Stimulated activated CD4-positive, alpha-beta T cell treated with anti-CD3 and anti-CD28 coated beads, Interleukin-12 subunit alpha, Interleukin-12 subunit beta, amount 100 ng/mL, for 48 hours (primary cell): Measurements from ENCODE around the gene CRNN.
A peak's percentile ranks its signal among the peaks of the same experiment; 100 is the strongest.

ENCODE experiments used
- DNase-seq, 3 donors: peaks; one replicate each; pipeline ENCODE4 v3.0.0-alpha.2; 2020; ENCODE audit warnings: low read depth in 2 of 3, low spot score in 1 of 3

CRNN gene

DNA sequence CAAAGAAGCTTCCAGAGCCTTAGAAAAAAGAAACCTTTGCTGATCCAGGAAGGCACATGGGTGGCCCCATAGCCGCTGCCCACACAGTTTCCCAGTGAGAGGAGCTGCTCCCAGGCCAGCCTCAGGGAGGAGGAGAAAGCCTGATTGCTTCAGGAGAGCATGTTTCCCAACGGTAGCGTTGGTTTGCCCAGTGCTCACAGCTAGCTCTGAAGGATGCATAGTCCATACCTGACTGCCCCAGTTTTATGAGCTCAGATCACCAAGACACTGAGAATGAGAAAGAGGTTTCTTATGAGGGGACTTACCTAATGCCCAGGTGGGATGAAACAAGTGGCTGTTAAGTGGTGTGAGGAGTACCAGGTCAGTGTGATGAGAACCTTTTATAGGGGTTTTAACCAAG, at the start of gene CRNN:
Gene CRNN (minus strand): TSS at position 355 of the 400 bp plus-strand sequence. CDS start 2,030 bp downstream, outside the sequence.
- no peak for DNase-seq

DNA sequence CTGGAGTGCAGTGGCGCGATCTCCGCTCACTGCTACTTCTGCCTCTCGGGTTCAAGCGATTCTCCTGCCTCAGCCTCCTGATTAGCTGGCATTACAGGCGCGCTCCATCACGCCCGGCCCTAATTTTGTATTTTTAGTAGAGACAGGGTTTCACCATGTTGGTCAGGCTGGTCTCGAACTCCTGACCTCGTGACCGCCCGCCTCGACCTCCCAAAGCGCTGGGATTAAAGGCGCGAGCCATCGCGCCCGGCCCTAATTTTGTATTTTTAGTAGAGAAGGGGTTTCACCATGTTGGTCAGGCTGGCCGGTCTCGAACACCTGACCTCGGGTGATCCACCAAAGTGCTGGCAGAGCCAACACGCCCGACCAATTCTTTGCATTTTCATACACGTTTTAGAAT, 48.6 kb upstream of the CRNN start:
- DNase-seq, result no peak

DNA sequence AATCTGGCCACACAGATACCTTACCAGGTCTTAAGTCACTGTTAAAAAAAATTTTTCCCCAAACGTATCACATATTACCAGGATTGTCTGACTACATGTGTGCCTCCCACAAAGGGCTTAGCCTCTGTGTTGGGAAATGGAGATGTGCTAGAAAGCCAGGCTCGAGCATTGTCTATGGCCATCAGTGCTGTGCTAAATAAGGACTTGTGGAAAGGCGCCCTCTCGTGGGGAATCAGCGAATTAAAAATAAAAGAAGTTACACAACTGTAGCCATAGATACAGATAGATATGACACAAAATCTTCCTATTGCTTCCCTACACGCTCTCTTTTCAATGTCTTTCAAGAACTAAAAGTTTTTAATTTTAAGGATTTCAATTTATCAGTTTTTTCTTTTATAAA, 47.5 kb upstream of the CRNN start:
- peak; percentile 15 to 60 (median 38) for DNase-seq

DNA sequence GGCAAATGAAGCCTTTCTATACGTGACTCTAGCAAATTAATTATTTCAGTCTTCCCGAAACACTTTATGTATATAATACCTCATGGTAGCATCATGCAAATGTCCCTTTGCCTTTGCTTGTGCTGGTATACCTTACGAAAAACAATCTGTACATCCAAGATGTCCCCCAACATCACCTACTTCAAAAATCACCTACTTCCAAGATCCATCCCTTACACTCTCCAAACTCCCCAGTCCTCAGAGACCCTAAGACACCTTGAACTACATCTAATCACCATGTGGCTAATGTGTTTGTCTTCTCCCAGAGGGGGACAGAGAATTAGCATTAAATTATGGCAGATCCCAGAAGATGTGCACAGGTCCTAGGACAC, 46.5 kb upstream of the CRNN start:
- DNase-seq, result no peak

DNA sequence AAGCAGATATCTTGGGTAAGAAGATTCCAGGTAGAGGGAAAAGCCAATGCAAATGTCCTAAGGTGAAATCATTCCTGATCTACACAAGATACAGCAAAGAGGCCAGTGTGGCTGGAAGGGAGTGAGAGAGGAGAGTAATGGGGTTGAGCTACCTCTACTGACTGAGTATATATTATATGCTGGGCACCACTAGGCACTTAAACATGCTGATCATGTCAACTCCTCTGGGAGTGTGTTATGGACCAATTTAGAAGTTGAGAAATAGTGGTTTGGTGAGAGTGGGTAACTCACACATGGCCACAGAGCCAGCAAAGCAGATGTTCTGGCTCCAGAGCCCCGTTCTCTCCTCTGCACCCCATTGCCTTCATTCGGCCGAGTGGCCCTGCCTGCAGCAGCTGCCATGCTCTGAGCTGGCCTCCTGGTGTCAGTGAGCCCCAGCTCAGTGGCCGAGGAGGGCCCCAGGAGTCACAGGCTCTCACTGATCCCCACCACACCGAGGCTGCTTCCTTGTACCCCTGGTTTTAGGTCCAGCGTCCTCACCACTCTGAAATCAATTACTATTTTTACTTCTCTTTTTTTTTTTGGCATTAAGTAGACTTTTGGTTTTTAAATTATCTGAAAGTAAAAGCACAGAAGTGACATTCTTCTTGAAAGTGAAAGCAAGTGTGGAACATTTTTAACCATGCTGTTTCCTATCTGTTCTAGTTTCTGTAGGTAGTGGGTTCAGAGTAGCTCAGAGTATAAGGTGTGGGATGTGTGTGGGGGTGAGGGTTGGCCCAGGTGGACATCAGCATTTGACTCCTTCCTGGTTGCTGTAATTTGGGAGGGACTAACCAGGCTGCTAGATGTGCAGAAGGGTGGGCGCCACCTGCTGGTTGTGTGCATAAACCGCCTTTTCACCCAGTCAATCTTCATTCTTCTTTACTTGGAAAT, 45.8 kb upstream of the CRNN start:
- peak; percentile 48 to 70 (median 67) for DNase-seq

DNA sequence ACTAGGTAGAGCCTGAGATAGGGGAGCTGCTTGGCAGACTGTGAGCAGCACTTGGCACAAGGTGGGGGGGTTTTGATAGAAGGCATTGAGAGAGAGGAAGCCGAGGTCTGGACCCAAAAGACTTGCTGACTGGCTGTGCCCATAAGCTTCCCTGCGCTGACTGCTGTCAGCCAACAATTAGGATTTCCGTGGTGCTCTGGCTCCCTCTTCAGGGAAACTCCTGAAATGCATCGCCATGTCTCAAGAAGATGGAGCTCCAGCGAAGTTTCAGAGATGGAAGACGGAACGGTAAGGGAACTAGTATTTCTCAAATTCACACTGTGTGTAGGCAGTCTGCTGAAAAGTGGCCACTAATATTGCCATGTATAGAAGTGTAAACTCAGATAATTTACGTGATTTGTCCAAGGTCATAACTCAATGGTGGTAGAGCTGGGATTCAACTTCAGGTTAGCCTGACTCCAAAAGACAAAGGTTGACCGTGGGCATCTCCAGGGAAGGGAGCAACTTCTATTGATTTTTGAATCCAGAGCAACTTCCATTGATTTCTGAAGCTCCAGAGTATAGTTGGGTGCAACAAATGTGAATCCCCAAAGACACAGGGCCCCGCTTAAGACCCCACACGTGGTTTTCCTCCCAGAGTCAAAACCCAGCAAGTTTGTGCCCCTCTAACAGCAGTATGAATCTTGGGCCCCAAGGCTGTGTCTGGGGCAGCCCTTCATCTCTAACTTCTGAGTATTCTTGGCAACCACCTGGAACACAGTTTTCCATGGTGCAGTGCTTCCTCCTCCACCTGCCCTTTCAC, 44.5 kb upstream of the CRNN start:
- peak; percentile 61 to 85 (median 69) for DNase-seq

DNA sequence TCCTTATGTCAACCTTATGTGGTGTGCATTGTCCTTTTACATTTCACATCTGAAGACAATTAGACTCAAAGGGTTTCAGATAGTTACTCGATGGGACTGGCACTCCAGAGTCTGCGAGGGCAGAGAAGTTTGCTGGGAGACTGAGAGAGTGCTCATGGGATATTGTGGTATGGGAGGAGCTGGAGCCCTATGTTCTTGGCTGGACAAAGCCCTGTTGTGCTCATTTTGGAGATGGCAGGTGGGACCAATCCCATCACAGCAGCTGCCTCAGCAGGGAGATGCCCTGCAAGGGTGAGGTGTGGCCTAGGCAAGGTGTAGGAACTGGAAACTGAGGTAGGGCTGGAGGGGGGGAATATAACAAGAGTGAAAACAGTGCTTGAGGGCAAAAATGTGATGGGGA, 43.5 kb upstream of the CRNN start:
- DNase-seq, result no peak

DNA sequence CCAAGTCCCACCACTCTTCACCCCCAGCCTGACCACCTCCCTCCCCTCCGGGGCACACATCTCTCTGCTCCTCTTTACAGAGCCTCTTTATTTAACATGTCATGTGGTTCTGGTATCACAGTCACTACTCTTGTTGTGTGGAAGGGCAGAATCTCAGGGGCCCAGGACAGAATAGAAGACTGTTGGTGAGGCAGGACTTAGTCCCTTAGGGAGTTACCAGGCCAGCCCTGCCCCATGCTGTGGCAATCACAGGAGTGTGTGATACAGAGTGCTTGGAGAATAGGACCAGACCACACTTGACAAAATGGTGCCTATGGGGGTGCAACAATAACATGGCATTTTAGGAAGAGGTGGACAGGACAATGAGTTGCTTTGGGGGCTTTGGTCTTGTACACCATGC, 43.0 kb upstream of the CRNN start:
- no peak for DNase-seq

DNA sequence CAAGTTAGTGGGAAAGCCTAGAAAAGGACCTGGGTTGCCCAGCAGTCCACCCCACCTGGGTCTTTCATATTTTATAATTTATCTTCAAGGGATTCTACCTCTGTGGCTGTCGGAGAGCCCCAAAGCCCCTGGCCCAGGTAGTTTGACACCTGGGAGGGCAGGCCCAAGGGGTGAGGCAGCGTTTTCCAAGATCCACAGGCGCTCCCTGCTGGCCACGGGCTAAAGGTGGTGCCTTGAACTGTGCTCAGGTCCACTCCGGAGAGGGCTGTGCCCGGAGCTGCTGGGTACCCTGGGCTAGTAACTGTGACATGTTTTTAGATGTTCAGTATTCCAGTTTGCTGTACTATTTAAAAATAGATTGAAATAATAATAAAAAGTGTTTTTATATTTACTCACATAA, 37.2 kb upstream of the CRNN start:
- DNase-seq, result no peak

DNA sequence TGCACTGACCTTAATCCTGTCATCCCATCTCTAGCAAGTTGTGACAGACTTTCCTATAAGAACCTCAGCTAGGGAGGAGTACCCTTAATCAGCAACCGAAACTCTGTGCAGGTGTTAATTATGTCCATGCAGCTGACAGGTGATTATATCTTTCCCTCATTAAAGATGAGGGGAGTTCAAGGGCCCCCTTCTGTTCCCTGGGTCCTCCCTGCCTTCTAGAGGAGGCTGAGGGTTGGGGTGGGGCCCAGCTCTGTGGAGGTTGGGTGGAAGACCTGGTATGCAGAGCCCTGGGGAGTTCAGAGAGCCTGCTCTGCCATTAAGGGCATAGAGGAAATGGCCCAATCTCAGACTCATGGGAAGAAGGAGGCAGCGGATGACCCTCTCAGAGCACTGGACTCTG, 35.6 kb upstream of the CRNN start:
- DNase-seq, result no peak

DNA sequence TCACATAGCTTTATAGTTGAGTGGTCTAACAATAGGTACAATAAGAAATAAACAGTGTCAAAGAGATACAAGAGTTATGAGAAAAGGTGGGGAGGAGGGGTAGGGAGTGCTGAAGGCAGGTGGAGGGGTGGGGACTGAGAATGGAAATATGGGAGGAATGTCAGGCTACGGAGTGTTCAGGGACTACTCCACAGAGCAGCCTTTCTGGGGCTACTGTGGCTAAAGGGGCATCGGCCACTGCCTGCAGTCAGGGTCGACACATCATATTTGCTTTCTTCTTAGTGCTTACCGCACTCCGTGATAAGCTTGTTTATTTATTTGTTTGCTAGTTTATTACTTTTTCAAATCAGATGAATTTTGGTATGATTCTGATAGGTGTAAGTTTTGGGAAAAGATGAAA, 34.4 kb upstream of the CRNN start:
- no peak for DNase-seq

DNA sequence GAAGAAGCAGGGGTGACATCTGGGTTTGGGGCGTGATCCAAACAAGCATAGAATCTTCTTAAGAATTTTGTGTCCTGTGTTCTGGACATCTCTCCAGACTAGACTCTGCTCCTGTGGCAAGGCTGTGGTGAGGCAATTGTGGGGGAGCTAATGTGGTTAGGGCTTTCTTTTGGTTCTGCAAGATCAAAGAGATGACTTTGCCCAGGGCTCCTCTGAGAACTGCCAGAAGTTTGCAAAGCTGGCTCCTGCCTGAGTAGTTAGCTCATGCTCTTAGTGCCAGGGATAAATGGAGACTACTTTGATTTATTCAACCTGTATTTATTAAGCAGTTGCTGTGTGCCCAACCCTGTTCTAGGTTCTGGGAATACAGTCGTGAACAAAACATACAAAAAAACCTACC, 34.0 kb upstream of the CRNN start:
- no peak for DNase-seq

DNA sequence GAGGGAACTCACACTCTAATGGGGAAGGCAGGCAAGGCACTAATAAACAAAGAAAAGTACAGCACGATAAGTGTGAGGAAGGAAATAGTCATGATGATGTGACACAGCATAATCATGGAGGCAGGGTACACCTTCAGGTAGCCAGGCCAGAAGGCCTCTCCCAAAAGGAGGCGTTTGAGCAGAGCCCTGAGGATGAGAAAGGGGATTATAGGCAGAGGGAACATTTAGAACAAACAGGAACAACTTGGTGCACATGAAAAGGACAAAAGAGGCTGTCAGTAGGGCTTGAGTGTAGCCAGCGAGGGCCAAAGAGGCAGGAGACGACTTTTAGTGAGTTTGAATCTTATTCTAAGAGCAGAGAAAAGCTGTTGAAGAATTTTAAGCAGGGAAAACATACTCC, 33.4 kb upstream of the CRNN start:
- DNase-seq, result no peak

DNA sequence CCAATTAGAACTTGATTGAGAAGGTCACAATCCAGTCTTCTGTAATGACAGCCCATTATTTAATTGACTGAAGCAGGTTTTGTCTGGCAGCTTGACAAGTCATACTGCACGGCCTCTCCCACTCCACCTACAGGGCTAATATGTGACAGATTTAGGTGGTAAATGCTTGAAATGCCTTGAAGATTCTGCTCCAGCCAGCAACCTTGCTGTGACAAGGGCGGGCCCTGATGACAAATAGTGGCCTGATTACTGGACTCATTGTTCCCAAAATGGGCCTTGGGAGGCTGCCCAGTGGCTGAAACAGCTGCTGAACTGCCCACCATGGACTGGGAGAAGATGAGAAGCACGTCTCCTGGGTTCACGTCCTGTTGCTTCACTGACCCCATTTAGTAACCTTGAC, 30.0 kb upstream of the CRNN start:
- no peak for DNase-seq

DNA sequence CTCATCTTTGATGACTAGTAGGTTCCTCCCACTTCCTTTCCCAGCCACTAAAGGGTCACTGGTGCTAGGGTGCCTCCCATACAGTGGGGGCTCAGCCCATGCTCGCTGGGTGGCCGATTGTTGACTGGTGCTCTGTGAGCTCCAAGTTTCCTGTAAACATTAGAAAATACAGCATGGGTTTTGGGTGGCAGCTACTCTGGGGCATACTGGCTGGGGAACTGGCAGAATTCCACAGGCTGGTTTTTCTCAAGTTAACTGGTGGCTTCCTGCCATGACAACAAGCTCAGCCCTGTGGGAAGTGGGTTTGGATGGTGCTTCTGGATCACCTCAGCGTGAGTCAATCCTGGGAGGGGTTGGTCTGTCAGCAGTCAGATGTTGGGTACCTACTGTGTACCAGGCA, 28.7 kb upstream of the CRNN start:
- DNase-seq, result no peak

DNA sequence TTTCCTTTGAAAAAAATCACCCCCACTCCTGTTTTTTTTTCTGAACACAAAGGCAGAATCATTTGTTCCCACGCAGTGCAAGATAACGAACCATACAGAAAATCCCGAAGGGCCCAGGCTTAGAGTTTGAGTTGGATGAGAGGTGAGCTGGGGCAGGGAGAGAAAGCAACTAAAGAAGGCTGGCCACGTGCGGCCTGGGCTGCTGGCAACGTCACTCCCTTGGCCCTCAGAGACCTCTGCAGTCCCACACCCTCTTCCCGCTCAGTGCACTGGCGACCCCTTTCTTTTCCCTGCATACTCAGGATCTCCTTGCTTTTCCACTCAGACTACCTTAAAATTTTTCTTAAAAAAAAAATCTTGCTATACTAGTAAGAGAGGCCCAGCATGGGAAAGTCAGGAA, 28.2 kb upstream of the CRNN start:
- DNase-seq, result no peak

DNA sequence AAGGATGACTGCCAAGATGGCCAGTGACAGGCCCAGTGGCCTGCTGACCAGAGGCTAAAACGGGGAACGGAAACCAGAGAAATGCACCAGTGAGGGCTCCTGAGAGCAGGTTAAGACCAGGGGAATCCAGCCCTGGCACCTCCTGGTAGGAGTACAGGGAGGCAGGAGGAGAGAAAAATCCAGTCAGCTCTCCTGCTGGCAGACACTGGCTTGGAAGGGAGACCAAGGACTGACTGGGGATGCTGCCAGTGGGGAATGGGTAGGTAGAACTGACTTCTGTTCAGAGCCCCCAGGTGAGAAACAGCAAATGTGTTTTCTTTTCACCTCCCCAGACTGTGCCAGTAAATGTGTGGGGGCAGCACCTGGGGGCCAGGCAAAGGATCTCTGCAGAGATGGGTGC, 27.7 kb upstream of the CRNN start:
- DNase-seq, result no peak

DNA sequence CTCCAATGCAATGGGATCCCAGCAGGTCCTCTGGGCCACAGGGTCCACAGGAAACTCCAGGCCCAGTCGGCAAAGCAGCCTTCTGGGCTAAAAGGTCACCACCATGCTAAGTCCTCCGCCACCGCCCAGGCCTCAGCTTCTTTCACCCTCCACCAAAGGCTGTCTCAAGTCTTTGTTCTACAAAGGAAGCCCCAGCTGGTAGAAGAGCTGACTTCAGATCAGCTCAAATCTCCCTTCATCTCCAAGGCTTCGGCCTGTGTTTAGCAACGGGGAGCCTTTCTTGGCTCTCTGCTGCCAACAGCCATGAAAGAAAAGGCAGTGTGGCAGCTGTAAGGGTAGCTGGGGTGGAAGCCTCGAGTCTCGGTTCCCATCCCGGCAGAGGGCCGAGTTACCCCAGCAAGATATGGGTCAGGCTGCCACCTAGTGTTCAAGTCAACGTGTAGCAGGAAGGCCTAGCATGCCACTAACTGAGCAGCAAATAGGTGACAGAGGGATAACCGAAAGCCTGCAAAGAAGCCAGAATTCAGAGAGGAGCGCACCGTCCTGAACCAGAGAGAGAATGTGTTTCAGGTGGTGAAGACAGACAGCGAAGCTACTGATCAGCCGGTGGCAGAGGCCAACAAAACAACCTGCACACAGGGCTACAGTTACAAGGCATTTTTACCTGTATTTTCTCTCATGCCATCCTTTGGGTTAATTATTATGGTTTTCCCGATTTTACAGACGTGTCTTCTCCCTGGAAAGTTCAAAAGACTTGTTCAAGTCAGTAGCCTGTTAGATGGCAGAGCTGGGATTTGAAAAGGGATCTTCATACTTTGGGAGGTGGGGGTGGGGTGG, 26.8 kb upstream of the CRNN start:
- peak; percentile 52 to 66 (median 55) for DNase-seq

DNA sequence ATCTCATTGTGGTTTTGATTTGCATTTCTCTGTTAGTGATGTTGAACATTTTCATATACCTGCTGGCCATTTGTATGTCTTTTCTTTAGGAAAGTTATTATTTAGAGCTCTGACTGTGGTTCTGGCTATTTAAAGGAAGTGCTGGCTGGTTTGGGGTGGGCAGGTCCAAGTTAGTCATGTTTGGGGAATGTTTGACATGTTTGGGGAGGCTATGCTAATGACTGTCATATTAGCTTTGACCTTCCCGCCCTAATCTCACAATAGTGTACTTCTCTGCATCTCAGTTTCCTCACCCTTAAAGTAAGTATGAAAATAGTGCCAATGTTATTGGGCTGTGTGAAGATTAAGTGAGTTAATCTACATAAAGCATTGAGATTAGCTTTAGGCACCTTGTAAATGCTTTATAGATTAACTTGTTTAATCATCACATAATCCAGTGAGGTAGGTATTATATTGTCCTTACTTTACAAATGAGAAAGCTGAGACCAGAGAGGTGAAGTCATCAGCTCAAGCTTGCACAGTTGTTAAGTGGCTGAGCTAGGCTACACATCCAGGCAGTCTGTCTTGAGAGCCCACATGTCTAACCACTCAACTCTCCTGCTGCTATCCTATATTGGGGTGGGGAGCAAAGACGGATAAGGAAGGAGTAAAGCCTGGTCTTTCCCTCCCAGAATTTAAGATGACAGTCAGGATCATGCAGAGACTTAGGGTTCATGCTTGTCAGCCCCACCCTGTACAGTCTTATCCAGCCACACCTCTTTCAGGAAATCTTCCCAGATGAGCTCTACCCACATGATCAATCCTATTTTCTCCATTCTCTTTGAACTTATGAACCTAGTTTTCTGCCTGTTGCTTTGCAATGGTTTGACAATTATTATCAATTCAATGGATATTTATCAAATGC, 22.8 kb upstream of the CRNN start:
- no peak for DNase-seq

DNA sequence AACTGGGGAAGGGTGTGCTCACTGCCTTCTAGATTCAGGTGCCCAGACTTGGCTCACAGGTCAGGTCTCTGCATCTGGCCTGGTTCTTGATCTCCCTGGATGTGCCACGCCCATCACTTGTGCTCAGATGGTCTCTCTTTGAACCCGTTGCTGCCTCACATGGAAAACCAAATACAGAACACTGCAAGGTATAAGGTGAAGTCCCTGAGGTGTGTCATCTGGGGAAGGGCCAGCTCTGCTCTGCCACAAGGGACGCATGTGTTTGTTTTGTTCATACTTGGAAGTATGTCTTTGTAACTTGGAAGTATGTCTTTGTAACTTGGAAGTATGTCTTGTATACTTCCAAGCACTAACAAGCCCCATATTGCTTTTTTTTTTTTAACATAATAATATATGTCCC, 13.4 kb upstream of the CRNN start:
- no peak for DNase-seq
